H9 (cell line): ENCODE data around the gene SYK. TPM values are rescaled to one million over a fixed set of nuclear protein-coding genes. Genes with fewer than 3 reads are reported as not detected.

Experiments used
- DNase-seq: peaks from one replicate; pipeline ENCODE4 v3.0.0-alpha.2; 2017
- H2AFZ ChIP-seq: one replicate; pipeline ENCODE4 v1.6.1; 2013; ENCODE audit warnings: mild to moderate bottlenecking, low read length, control low read depth, moderate library complexity
- H2AK5ac ChIP-seq: 2 replicates; pipeline ENCODE4 v1.6.1; 2013; ENCODE audit warnings: low read length, control low read depth, mixed read lengths; ENCODE audit not compliant: insufficient read length
- H2BK120ac ChIP-seq: one replicate; pipeline ENCODE4 v1.6.1; 2013; ENCODE audit warnings: low read depth, mild to moderate bottlenecking, low read length, control low read depth, inconsistent platforms; ENCODE audit not compliant: poor library complexity, severe bottlenecking
- H2BK12ac ChIP-seq: 2 replicates; pipeline ENCODE4 v1.6.1; 2013; ENCODE audit warnings: low read length, control low read depth, mixed read lengths, low read depth; ENCODE audit not compliant: insufficient read length
- H2BK15ac ChIP-seq: 2 replicates; pipeline ENCODE4 v1.6.1; 2013; ENCODE audit warnings: low read depth, low read length, control low read depth
- H2BK20ac ChIP-seq: one replicate; pipeline ENCODE4 v1.6.1; 2013; ENCODE audit warnings: low read depth, mild to moderate bottlenecking, low read length, control low read depth, inconsistent platforms; ENCODE audit not compliant: poor library complexity, severe bottlenecking
- H2BK5ac ChIP-seq: 2 replicates; pipeline ENCODE4 v1.6.1; 2013; ENCODE audit warnings: low read length, control low read depth, mixed read lengths; ENCODE audit not compliant: insufficient read length
- H3K14ac ChIP-seq: 2 replicates; pipeline ENCODE4 v1.6.1; 2013; ENCODE audit warnings: low read length, control low read depth; ENCODE audit not compliant: insufficient read depth
- H3K18ac ChIP-seq: 2 replicates; pipeline ENCODE4 v1.6.1; 2013; ENCODE audit warnings: low read depth, mild to moderate bottlenecking, mixed read lengths, low read length, control low read depth; ENCODE audit not compliant: insufficient read length
- H3K23ac ChIP-seq: 2 replicates; pipeline ENCODE4 v1.6.1; 2013; ENCODE audit warnings: low read length, control low read depth, mixed read lengths, low read depth; ENCODE audit not compliant: insufficient read length
- H3K23me2 ChIP-seq: 2 replicates; pipeline ENCODE4 v1.6.1; 2013; ENCODE audit warnings: low read depth, mild to moderate bottlenecking, mixed read lengths, low read length, control low read depth; ENCODE audit not compliant: insufficient read length, poor library complexity, severe bottlenecking
- H3K27ac ChIP-seq: 2 replicates; pipeline ENCODE4 v1.5.1; 2013; ENCODE audit warnings: low read length, control low read depth, mixed read lengths, low read depth; ENCODE audit not compliant: insufficient read length
- H3K27me3 ChIP-seq: 2 replicates; pipeline ENCODE4 v1.6.1; 2013; ENCODE audit warnings: low read length, control low read depth, inconsistent platforms; ENCODE audit not compliant: insufficient read depth
- H3K4ac ChIP-seq: 2 replicates; pipeline ENCODE4 v1.6.1; 2013; ENCODE audit warnings: low read depth, mild to moderate bottlenecking, control low read depth, inconsistent platforms, low read length, moderate library complexity
- H3K4me1 ChIP-seq: 2 replicates; pipeline ENCODE4 v1.6.1; 2013; ENCODE audit warnings: low read length, control low read depth, inconsistent platforms; ENCODE audit not compliant: insufficient read depth
- H3K4me2 ChIP-seq: 2 replicates; pipeline ENCODE4 v1.6.1; 2013; ENCODE audit warnings: low read length, control low read depth, mixed read lengths; ENCODE audit not compliant: insufficient read length, insufficient read depth
- H3K56ac ChIP-seq: 2 replicates; pipeline ENCODE4 v1.6.1; 2013; ENCODE audit warnings: low read depth, mild to moderate bottlenecking, mixed read lengths, low read length, control low read depth; ENCODE audit not compliant: insufficient read length
- H3K79me1 ChIP-seq: 2 replicates; pipeline ENCODE4 v1.6.1; 2013; ENCODE audit warnings: low read depth, mild to moderate bottlenecking, moderate library complexity, low read length, control low read depth, inconsistent platforms; ENCODE audit not compliant: insufficient read depth, poor library complexity, severe bottlenecking
- H3K79me2 ChIP-seq: 2 replicates; pipeline ENCODE4 v1.6.1; 2013; ENCODE audit warnings: low read length, control low read depth, inconsistent platforms; ENCODE audit not compliant: insufficient read depth
- H3K9ac ChIP-seq: 2 replicates; pipeline ENCODE4 v1.6.1; 2013; ENCODE audit warnings: low read length, control low read depth, mixed read lengths; ENCODE audit not compliant: insufficient read length; ENCODE audit errors: extremely low read depth
- H3K9me3 ChIP-seq: one replicate; pipeline ENCODE4 v1.6.1; 2013; ENCODE audit warnings: low read depth, low read length, inconsistent platforms; ENCODE audit not compliant: control insufficient read depth
- H3T11ph ChIP-seq: one replicate; pipeline ENCODE4 v1.6.1; 2013; ENCODE audit warnings: mild to moderate bottlenecking, low read length, control low read depth, inconsistent platforms
- H4K20me1 ChIP-seq: one replicate; pipeline ENCODE4 v1.6.1; 2013; ENCODE audit not compliant: control insufficient read depth, insufficient read length, insufficient read depth
- H4K5ac ChIP-seq: 2 replicates; pipeline ENCODE4 v1.6.1; 2013; ENCODE audit warnings: low read depth, mild to moderate bottlenecking, mixed read lengths, low read length, control low read depth; ENCODE audit not compliant: insufficient read length
- H4K8ac ChIP-seq: replicated peaks from 2 replicates; pipeline ENCODE4 v1.6.1; 2013; ENCODE audit warnings: low read length, control low read depth, mixed read lengths, low read depth; ENCODE audit not compliant: insufficient read length
- H4K91ac ChIP-seq: 2 replicates; pipeline ENCODE4 v1.6.1; 2013; ENCODE audit warnings: low read depth, mild to moderate bottlenecking, moderate library complexity, mixed read lengths, low read length, control low read depth; ENCODE audit not compliant: insufficient read length
- H3K27ac Mint-ChIP-seq, 3 experiments: 2 replicates in 2 of 3; 3 replicates in 1 of 3; pipeline ENCODE4 v1.8.0; 2020 to 2021; ENCODE audit warnings: mixed read lengths in 3 of 3, mild to moderate bottlenecking in 1 of 3, moderate library complexity in 1 of 3
- H3K27me3 Mint-ChIP-seq: 2 replicates; pipeline ENCODE4 v1.8.0; 2021; ENCODE audit warnings: low read depth, mild to moderate bottlenecking, moderate library complexity, mixed read lengths
- H3K36me3 Mint-ChIP-seq, 3 experiments: 2 replicates in 2 of 3; 3 replicates in 1 of 3; pipeline ENCODE4 v1.8.0; 2020 to 2021; ENCODE audit warnings: low read depth in 3 of 3, mixed read lengths in 3 of 3; ENCODE audit not compliant: insufficient read depth in 1 of 3
- H3K4me1 Mint-ChIP-seq, 2 experiments: 2 replicates each; pipeline ENCODE4 v1.8.0; 2020; ENCODE audit warnings: mixed read lengths in 2 of 2
- H3K4me3 Mint-ChIP-seq, 2 experiments: 2 replicates in 1 of 2; 3 replicates in 1 of 2; pipeline ENCODE4 v1.8.0; 2020 to 2021; ENCODE audit warnings: mild to moderate bottlenecking in 2 of 2, mixed read lengths in 2 of 2, moderate library complexity in 1 of 2
- H3K9me3 Mint-ChIP-seq, 2 experiments: 2 replicates in 1 of 2; 3 replicates in 1 of 2; pipeline ENCODE4 v1.8.0; 2020; ENCODE audit warnings: mild to moderate bottlenecking in 2 of 2, mixed read lengths in 2 of 2, moderate library complexity in 1 of 2
- WGBS: extraction: QIAGEN DNeasy Blood & Tissue Kit; methylation state at CpG from one replicate; pipeline ENCODE4 v1.1.7; 2013; ENCODE audit warnings: missing lambda C conversion rate, low lambda C conversion rate, mixed read lengths; ENCODE audit not compliant: insufficient read length; ENCODE audit errors: extremely low coverage; 5-methylcytosine and 5-hydroxymethylcytosine counted together
- total RNA-seq: library from RNA; stranded (reverse); gene quantifications from 2 replicates; pipeline ENCODE4 v1.2.1, GENCODE V29; 2021
- TF ChIP-seq, protein P1 (sequence below): fragments of 200-600 bp; sonication (generic); conservative IDR thresholded peaks from 3 replicates; pipeline ENCODE4 v1.8.0; 2021; ENCODE audit warnings: antibody characterized with exemption, mild to moderate bottlenecking

Gene SYK
- total RNA-seq, 1 experiment from 2014 or later: 7.9 TPM

DNA sequence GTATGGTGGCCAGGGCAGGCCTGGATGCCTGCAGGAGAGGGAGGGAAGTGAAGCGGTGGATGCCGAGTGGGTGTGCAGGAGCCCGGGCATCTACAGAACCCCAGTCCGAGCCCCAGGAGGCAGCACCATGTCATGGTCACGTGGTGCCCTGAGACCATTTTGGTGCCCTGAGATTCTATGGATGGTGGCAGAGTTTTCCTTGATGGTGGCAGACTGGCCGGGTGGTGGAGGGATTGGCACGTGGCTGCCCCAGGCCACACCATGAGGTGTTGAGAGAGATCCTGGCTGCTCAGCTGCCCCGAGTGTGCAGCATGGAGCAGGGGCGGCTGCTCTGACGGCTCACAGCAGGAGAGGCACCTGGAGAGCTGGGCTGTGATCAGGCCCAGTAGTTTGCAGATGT is 52.3 kb downstream of the SYK start:
- DNase-seq: peak; percentile 12
- H2AFZ ChIP-seq: no peak overlapping the region
- H3K79me2 ChIP-seq: no peaks in the 10 kb centered on the region
- Mint-ChIP-seq H3K36me3 (no peaks in the 10 kb centered on the region), H3K9me3 (no peaks in the 10 kb centered on the region), H3K4me1 (no peaks in the 10 kb centered on the region), H3K27me3 (no peaks in the 10 kb centered on the region), H3K27ac (peak overlapping the region in 1 of 3 experiments; percentile 44; a peak in 1 of 7 replicates), H3K4me3 (no peak overlapping the region)
- no peak overlapping the region for H4K5ac ChIP-seq
- no peak overlapping the region for H2BK20ac ChIP-seq
- H3K9me3 ChIP-seq: no peaks in the 10 kb centered on the region
- H3K14ac ChIP-seq: no peak overlapping the region
- H3K27me3 ChIP-seq: no peaks in the 10 kb centered on the region
- no peaks in the 10 kb centered on the region for H3K23me2 ChIP-seq
- no peaks in the 10 kb centered on the region for H3K79me1 ChIP-seq
- H4K20me1 ChIP-seq: no peaks in the 10 kb centered on the region
- H3K4ac ChIP-seq: no peak overlapping the region
- no peak overlapping the region for H3K56ac ChIP-seq
- H3K23ac ChIP-seq: no peak overlapping the region
- no peaks in the 10 kb centered on the region for H3K4me1 ChIP-seq
- no peak overlapping the region for H2BK12ac ChIP-seq
- H3K9ac ChIP-seq: no peak overlapping the region
- no peak overlapping the region for H3K4me2 ChIP-seq
- H2BK120ac ChIP-seq: no peak overlapping the region
- H2BK5ac ChIP-seq: no peak overlapping the region
- H4K91ac ChIP-seq: no peak overlapping the region
- no peak overlapping the region for H2AK5ac ChIP-seq
- no peak overlapping the region for H2BK15ac ChIP-seq
- H4K8ac ChIP-seq: no peak overlapping the region
- H3K18ac ChIP-seq: no peak overlapping the region
- no CpG with 5 or more reads among the region's 10 CpGs for WGBS
- H3K27ac ChIP-seq: no peak overlapping the region
- no peak overlapping the region for H3T11ph ChIP-seq
- TF ChIP-seq, protein P1, sequence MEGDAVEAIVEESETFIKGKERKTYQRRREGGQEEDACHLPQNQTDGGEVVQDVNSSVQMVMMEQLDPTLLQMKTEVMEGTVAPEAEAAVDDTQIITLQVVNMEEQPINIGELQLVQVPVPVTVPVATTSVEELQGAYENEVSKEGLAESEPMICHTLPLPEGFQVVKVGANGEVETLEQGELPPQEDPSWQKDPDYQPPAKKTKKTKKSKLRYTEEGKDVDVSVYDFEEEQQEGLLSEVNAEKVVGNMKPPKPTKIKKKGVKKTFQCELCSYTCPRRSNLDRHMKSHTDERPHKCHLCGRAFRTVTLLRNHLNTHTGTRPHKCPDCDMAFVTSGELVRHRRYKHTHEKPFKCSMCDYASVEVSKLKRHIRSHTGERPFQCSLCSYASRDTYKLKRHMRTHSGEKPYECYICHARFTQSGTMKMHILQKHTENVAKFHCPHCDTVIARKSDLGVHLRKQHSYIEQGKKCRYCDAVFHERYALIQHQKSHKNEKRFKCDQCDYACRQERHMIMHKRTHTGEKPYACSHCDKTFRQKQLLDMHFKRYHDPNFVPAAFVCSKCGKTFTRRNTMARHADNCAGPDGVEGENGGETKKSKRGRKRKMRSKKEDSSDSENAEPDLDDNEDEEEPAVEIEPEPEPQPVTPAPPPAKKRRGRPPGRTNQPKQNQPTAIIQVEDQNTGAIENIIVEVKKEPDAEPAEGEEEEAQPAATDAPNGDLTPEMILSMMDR: no peak
